Measurements from ENCODE around the gene MRPL28. TPM values are rescaled to one million over a fixed set of nuclear protein-coding genes. Genes with fewer than 3 reads are reported as not detected.
"Not testable (repeated sequence)": the region's sequence is repeated elsewhere in the genome, so short reads cannot be mapped to it uniquely, and the experiment has no call there.

The MRPL28 gene
- polyA plus RNA-seq, 4 donors: 62.6 to 93.5 (median 80.6) TPM

DNA sequence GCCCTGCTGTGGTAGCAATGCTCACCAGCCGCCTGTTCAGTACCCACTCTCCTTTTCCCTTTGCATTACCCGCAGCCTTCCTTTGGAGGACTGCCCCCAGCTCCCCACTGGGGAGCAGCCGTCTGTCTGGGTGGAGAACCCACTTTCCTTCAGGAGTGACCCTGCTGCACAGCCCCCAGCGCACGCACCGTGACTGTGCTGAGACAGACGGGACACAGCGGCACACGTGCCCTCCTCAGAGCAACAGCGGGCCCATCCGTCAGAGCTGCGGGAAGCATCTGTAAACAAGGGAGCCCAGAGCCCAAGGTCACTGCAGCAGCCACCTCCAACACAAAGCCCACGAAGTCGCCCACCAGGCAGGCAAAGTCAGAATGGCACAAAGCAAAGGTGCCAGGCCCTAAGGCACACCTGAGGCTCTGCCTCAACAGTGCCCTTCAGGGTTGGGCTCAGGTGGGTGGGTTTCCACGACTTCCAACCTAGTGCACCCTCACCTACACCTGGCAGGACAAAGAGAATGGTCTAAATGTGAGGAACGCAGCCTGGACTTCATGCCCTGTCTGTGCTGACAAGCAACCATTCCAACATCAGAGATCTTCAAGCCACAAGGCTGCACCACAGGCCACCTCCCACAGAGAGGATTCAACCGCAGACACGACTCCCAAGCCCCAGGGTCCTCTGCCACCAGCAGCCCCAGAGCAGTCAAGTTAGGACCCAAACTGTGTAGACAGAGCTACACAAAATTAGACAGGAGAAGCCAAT is 27.7 kb downstream of the MRPL28 start:
- no peak for DNase-seq (ENCODE audit: low read depth in 4 of 4, low spot score in 2 of 4)

DNA sequence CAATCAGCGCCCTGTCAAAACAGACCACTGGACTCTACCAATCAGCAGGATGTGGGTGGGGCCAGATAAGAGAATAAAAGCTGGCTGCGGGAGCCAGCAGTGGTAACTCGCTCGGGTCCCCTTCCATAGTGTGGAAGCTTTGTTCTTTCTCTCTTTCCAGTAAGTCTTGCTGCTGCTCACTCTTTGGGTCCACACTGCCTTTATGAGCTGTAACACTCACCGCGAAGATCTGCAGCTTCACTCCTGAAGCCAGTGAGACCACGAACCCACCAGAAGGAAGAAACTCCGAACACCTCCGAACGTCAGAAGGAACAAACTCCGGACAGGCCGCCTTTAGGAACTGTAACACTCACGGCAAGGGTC is 28.4 kb downstream of the MRPL28 start:
- DNase-seq (ENCODE audit: low read depth in 4 of 4, low spot score in 2 of 4): not testable (repeated sequence)

DNA sequence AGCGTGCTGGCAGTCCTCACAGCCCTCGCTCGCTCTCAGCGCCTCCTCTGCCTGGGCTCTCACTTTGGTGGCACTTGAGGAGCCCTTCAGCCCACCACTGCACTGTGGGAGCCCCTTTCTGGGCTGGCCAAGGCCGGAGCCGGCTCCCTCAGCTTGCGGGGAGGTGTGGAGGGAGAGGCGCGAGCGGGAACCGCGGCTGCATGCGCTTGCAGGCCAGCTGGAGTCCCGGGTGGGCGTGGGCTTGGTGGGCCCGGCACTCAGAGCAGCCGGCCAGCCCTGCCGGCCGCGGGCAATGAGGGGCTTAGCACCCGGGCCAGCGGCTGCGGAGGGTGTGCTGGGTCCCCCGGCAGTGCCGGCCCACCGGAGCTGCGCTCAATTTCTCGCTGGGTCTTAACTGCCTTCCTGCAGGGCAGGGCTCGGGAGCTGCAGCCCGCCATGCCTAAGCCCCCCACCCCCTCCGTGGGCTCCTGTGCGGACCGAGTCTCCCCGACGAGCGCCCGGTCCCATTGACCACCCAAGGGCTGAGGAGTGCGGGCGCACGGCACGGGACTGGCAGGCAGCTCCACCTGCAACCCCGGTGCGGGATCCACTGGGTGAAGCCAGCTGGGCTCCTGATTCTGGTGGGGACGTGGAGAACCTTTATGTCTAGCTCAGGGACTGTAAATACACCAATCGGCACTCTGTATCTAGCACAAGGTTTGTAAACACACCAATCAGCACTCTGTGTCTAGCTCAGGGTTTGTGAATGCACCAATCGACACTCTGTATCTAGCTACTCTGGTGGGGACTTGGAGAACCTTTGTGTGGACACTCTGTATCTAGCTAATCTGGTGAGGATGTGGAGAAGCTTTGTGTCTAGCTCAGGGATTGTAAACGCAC is 29.0 kb downstream of the MRPL28 start:
- not testable (repeated sequence) for DNase-seq (ENCODE audit: low read depth in 4 of 4, low spot score in 2 of 4)

DNA sequence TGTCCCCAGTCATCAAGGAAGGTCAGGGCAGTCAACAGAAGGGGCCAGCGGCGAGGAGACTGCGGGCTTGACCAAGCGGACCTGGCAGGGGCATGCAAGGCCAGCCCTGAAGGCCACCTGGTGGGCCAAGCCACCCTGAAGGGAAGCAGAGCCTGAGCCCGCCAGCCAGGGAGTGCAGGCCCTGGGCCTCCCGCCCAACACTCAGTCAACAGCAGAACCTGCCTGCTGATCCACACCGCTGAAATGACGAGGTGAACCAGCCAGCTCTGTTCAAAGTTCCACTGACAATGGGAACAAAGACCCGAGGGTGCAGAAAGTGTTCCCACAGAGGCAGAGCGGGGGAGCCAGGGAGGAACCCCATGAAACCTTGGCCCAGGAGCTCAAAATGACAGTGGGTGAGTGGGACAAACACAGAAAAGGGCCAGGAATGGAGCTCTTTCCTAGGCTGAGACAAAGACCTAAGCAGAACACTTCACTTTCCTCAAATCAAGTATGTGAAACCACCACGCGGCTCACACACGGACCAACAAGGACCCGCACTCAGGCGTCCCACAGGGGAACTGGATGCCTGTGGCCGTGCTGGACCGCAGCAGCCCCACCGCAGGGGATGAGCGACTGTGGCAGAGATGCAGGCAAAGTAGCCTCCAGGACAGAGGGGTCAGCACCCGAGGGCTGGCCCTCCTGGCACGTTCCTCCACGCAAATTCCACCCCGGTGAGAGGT is 29.8 kb downstream of the MRPL28 start:
- no peak for DNase-seq (ENCODE audit: low read depth in 4 of 4, low spot score in 2 of 4)

DNA sequence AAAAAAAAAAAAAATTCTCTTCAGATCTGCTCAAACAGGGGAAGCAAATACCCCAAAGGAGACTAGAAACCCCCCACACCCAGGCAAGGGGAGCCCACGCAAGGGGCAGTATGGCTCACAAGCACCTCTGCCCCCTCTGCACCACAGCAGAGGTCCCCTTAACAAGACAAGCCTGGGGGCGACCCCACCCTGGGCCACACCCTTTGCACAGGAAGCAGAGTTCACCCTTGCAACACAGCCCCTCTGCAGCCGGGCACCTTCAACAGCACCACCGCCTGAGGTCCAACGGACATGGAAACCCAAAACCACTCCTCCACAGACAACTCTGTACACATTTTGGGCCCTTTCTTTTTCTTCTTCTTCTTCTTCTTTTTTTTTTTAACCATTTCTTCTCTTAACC is 30.7 kb downstream of the MRPL28 start:
- no peak for DNase-seq (ENCODE audit: low read depth in 4 of 4, low spot score in 2 of 4)

DNA sequence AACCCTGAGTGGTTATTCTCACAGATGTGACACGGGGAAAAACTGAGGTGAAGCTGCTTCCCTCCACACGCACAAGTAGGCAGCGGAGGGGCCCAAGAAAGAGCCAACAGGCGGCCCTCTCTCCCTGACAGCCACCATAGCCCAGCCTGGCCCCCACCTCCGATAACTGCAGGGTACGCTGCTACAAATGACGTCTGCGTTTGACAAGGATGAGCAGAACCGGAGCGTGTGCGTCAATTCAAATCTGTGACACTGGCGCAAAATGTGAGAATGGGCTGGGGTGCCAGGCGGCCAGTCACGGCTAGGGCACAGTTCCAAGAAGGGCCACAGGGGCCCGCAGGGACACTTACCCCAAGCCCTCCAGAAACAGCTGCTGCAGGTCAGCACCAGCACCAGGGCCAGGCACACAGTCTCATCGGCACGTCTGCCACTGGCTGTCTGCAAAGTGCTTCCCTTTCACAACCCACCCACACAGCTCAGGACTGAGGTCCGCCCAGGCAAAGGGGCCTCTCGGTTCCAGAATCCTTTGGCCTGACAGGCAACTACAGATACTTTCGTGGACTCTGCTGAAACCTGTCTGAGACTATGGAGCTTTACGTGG is 32.3 kb downstream of the MRPL28 start:
- DNase-seq (ENCODE audit: low read depth in 4 of 4, low spot score in 2 of 4): no peak

DNA sequence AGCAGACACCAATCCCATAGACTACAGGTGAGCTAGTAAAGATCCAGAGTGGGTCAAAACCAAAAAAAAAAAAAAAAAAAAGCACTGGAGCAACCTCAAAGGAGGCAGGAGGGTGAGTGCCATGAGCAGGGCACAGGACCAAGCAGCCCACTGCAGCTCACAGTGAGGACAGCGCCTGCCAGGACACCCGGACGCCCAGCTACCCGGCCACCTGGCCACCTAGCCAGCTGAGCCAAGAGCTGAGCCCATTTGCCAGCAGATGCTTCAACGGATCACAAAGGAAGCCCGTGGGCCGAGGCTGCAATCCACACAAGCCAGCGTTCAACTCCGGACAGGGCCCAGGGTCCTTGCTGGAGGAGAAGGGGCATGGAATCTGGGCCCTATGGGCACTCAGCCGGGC is 32.9 kb downstream of the MRPL28 start:
- DNase-seq (ENCODE audit: low read depth in 4 of 4, low spot score in 2 of 4): no peak

DNA sequence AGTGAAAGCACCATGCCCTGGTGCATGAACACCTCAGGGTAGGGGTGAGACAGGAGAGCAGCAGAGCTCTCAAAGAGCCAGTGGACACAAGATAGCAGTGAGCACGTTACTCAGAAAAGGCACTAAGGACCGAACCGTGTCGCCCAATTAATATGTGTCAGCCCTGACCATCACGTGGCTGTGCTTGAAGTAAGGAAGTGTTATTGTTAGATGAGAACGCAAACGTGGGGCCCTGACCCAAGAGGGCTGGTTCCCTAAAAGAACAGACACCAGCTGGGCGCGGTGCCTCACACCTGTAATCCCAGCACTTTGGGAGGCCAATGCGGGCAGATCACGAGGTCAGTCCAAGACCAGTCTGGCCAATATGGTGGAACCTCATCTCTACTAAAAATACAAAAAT is 34.1 kb downstream of the MRPL28 start:
- no peak for DNase-seq (ENCODE audit: low read depth in 4 of 4, low spot score in 2 of 4)

DNA sequence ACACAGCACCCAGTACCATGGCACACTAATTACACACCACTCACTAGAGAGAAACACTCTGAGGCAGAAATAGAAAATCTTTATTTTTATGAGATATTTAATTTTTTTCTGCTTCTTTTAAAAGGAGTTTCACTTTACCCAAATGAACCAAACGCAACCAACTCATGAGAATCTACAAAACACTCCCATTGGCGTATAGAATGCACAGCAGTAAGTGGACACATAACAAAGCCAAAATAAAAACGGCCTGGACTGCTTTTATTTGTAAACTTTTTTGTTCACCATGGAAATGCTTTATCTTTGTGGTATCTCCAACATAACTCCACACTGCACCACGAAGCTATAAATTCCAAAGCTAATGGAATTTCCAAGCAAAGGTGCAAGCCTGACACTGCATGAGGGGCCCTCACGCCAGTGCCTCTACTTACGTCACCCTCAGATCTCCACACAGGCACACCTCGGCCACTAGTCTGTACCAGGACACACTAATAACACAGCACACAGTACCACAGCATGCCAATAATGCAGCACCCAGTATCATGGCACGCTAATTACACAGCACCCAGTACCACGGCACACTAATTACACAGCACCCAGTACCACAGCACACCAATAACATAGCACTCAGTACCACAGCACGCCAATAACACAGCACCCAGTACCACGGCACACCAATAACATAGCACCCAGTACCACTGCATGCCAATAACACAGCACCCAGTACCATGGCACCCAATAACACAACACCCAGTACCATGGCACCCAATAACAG is 35.3 kb downstream of the MRPL28 start:
- not testable (repeated sequence) for DNase-seq (ENCODE audit: low read depth in 4 of 4, low spot score in 2 of 4)

DNA sequence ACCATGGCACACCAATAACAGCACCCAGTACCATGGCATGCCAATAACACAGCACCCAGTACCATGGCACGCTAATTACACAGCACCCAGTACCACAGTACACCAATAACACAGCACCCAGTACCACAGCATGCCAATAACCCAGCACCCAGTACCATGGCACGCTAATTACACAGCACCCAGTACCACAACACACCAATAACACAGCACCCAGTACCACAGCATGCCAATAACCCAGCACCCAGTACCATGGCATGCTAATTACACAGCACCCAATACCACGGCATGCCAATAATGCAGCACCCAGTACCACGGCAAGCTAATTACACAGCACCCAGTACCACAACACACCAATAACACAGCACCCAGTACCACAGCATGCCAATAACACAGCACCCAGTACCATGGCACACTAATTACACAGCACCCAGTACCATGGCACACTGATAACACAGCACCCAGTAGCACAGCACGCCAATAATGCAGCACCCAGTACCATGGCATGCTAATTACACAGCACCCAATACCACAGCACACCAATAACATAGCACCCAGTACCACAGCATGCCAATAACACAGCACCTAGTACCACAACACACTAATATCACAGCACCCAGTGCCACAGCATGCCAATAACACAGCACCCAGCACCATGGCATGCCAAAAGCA is 36.0 kb downstream of the MRPL28 start:
- DNase-seq (ENCODE audit: low read depth in 4 of 4, low spot score in 2 of 4): not testable (repeated sequence)

DNA sequence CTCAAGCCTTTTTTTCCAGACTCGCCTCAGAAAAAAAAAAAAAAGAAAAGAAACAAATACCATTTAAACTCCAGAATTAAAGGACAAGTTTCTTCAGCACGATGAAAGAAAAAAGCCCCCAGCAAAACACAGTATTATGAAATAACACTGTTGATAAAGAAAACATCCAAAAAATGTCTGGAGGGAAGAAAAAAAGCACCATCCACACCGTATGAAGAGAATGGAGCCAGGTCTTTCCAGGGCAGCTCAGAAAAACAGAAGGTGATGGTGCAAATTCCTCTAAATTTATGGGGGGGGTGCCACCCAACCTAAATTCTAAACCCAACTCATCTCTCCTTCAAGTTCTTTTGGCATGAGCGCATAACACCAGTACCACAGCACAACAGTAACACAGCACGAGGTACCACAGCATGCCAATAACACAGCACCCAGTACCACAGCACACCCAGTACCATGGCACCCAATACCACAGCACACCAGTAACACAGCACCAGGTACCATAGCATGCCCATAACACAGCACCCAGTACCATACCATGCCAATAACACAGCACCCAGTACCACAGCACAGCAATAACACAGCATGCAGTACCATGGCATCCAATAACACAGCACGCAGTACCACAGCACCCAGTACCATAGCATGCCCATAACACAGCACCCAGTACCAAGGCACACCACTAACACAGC is 36.8 kb downstream of the MRPL28 start:
- DNase-seq (ENCODE audit: low read depth in 4 of 4, low spot score in 2 of 4): no peak

DNA sequence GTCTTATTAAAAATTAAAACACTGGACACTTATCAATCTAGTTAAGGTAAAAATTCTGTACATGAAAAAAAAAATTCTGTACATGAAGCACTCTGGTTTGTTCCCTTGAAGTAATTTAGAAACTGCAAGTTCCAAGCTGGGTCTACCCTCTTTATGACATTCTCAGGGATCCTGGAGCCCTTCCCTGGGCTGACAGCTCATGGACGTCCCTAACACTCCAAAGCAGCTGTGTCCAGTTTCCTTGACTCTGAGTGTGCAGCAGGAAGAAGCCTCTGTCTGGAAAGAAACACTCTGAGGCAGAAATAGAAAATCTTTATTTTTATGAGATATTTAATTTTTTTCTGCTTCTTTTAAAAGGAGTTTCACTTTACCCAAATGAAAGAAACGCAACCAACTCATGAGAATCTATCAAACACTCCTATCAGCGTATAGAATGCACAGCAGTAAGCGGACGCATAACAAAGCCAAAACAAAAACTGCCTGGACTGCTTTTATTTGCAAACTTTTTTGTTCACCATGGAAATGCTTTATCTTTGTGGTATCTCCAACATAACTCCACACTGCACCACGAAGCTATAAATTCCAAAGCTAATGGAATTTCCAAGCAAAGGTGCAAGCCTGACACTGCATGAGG is 39.0 kb downstream of the MRPL28 start:
- DNase-seq (ENCODE audit: low read depth in 4 of 4, low spot score in 2 of 4): not testable (repeated sequence)

DNA sequence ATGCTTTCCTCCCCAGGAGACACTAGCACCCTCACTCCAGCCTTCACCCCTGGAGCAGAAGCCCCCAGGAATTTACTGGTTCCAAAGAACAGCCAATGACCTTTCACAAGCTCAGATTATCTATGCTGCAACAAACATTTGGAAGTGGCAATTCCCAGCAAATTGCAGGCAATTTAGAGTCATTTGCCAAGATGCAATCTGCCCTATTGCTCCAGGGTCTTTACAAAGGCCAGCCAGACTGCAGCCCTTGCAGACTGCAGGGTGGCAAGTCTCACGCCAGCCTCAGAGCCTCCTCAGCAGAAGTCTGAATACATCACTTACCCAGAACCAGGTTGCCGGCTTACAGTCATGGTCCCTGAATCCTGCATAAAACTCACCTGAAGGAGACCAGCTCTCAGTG is 39.6 kb downstream of the MRPL28 start:
- DNase-seq (ENCODE audit: low read depth in 4 of 4, low spot score in 2 of 4): no peak

DNA sequence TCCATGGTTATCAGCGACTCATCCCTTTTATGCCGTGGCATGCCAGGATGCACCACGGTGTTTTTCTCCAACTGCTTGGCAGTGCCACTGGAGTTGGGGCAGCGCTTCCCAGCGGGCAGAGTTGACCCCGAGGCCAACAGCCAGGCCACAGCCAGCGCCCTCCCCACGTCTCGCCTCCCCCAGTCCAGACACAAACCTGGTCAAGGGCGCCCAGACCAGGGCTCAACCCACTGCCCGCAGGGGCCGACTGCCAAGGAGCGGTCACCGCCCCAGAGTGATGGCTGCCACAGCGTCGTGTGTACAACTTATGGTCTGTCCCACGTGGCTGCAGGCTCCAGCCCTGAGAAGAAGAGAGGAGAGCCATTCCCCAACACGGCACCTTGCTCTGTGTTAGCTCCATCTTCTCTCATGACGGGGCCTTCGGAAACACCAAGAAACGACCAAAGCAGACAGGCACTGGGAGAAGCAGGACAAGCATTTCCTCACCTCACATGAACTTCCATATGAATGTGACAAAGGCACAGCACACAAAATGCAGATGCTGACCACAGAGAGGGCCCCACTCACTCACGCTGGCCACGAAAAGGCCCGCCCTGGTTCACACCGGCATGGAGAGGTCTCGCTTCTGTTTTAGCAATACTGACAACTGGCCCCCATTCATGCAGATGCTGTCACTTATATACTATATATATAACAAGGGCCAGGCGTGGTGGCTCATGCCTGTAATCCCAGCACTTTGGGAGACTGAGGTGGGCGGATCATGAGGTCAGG is 44.8 kb downstream of the MRPL28 start:
- no peak for DNase-seq (ENCODE audit: low read depth in 4 of 4, low spot score in 2 of 4)

DNA sequence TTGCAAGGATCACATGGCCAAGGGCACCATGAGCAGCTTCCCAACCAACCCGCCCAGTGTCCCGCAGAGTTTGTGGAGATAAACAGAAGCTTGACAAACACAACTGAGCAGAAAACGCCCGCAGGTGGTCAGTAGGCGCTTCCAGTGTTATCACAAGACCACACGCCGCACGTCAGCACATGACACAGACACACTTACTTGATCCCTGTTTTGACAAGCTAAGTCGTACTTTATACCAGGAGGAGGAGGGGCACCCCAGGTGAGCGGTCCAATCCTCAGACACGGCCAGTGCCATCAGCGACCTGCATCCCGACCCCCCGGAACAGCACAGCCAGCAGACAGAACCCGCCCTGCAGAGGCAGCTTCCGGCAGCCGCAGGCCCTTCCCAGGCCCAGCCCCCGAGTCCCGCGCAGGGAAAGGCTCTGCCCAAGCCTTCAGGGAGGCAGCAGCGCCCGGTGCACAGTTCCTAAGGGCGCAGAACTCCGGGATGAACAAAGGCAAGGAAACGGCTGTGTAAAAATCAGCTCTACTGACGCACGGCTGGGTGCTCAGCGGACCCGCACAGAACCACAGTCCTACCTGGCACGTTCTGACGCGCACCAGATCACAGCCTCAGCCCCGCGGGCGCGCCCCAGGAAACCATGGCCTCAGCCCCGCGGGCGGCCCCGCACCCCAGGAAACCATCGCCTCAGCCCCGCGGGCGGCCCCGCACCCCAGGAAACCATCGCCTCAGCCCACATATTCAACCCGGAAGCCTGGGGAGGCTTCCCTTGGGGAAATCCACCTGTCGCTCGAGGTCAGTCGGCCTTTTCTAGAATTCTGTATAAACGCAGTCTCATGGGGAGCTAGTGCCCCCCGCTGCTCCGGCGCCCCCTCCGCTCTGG is 45.6 kb downstream of the MRPL28 start:
- no peak for DNase-seq (ENCODE audit: low read depth in 4 of 4, low spot score in 2 of 4)

DNA sequence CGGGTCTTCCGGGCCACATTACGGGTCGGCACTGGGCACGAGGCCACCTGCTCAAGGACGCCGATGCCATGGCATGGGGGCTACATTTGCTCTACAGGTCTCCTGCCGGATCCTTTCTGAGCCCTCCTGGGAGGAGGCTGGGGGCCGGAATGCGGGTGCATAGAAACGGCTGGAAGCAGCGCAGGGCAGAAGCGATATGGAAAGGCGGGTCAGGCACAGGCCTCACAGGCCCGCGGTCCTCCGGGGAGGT is 46.2 kb downstream of the MRPL28 start:
- DNase-seq (ENCODE audit: low read depth in 4 of 4, low spot score in 2 of 4): no peak

DNA sequence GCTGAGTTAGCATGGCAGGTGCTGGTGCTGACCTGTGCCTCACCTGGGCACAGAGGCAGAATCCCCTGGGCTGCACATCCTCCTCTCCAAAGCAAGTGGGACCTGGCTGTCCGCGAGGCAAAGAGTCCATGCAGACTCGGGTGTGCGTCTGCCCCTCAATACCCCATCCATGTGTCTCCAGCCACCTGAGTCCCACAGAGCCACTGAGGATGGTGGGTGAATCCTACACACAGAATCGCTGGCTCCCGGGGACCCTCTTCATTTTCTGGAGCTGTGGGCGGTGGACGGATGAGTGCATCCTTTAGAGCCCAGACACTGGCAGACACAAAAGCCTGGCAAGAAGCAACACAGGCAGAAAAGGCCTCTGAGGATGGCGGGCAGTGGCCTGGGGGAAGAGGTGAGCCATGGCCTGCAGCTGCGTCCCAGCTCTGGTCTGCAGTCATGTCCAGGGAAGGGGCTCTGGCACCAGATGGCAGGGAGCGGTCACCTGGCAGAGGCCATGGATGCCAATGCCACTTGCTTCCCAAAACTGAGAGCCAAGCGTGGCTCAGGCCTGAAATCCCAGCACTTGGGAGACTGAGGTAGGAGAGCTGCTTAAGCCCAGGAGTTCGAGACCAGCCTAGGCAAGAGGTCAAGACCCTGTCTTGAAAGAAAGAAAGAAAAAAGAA is 47.7 kb downstream of the MRPL28 start:
- no peak for DNase-seq (ENCODE audit: low read depth in 4 of 4, low spot score in 2 of 4)
